ENCODE measurements around the gene KCTD16.

KCTD16 gene

GRCh38 chr5:144453753-144454152 lies 283.1 kb downstream of the KCTD16 start:
- Mint-ChIP-seq H3K9me3 (no peaks in the 10 kb centered on the region), H3K27me3 (no peaks in the 10 kb centered on the region), H3K27ac (ENCODE audit: low read depth) (no peak overlapping the region), H3K4me3 (no peak overlapping the region), H3K36me3 (ENCODE audit: insufficient read depth) (no peaks in the 10 kb centered on the region), H3K4me1 (no peaks in the 10 kb centered on the region)
- ATAC-seq (replicated peaks; ENCODE audit: extremely low read depth, poor library complexity, severe bottlenecking) = no peak
- DNase-seq (ENCODE audit: low spot score in 2 of 2) = no peak

DNA sequence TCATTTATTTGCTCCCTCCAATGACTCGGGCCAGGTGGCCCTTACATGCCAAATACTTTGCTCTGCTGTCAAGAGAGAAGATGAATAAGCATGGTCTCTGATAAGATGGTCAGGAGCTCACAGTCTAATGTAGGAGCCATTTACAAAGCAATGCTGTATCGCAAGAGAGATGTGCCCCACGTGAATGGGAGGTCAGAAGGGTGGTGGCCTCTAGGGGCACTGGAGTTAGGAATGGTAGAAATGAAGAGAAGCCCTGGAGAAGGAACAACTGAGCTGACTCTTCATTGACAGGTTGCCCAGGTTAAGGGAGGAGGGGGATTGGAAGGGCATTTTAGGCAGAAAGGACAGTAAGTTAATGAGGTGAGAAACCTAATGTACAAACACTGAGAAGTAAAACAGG lies 286.5 kb downstream of the KCTD16 start:
- peaks cover 8% of the 10 kb centered on the region for H3K9me3 Mint-ChIP-seq
- no peaks in the 10 kb centered on the region for H3K27me3 Mint-ChIP-seq
- no peak overlapping the region for H3K4me3 Mint-ChIP-seq
- no peaks in the 10 kb centered on the region for H3K4me1 Mint-ChIP-seq
- H3K36me3 Mint-ChIP-seq (ENCODE audit: insufficient read depth) = no peaks in the 10 kb centered on the region
- no peak for ATAC-seq (replicated peaks; ENCODE audit: extremely low read depth, poor library complexity, severe bottlenecking)
- DNase-seq (ENCODE audit: low spot score in 2 of 2) = no peak
- H3K27ac Mint-ChIP-seq (ENCODE audit: low read depth) = no peak overlapping the region

DNA sequence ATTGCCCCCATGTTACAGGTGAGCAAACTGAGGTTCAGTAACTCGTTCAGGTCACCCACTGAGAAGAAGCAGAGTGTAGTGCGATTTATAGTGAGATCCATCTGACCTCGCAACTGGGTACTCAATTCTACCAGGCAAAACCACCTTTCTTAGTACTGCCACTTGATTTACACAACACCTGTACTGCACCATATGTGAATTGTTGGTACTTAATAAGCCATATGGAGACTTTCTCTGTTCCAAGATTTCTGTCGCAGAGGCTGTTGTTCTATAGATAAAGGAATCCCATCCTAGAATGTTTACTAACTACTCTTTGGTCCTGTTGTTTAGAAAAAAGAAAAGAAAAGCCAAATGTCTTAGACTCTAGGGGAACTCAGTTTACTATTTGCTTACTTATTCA lies 287.5 kb downstream of the KCTD16 start:
- Mint-ChIP-seq H3K36me3 (ENCODE audit: insufficient read depth) (no peaks in the 10 kb centered on the region), H3K9me3 (peaks cover 9% of the 10 kb centered on the region), H3K4me3 (no peak overlapping the region), H3K27ac (ENCODE audit: low read depth) (no peak overlapping the region), H3K4me1 (no peaks in the 10 kb centered on the region), H3K27me3 (no peaks in the 10 kb centered on the region)
- ATAC-seq (replicated peaks; ENCODE audit: extremely low read depth, poor library complexity, severe bottlenecking) (no peak), DNase-seq (ENCODE audit: low spot score in 2 of 2) (no peak)

DNA sequence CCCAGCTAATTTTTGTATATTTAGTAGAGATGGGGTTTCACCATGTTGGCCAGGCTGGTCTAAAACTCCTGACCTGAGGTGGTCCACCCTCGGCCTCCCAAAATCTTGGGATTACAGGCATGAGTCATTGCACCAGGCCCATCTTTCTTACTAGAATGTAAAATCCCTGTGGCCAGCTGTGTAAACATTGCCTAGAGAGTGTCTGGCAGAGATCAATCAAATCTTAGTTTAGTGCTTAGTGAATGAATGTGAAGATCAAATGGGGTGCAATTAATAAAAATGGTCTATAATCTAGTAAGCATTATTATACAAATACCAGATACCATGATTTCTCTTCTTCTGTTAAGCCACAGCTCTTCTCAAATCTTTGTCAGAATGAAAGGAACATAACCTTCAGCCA lies 289.9 kb downstream of the KCTD16 start:
- H3K4me1 Mint-ChIP-seq = no peaks in the 10 kb centered on the region
- H3K27me3 Mint-ChIP-seq = no peaks in the 10 kb centered on the region
- H3K4me3 Mint-ChIP-seq = no peak overlapping the region
- H3K9me3 Mint-ChIP-seq = peaks cover 20% of the 10 kb centered on the region
- DNase-seq (ENCODE audit: low spot score in 2 of 2) (no peak), ATAC-seq (replicated peaks; ENCODE audit: extremely low read depth, poor library complexity, severe bottlenecking) (no peak)
- no peaks in the 10 kb centered on the region for H3K36me3 Mint-ChIP-seq (ENCODE audit: insufficient read depth)
- no peak overlapping the region for H3K27ac Mint-ChIP-seq (ENCODE audit: low read depth)

GRCh38 chr5:144462577-144462976 lies 291.9 kb downstream of the KCTD16 start:
- Mint-ChIP-seq H3K27ac (ENCODE audit: low read depth) (no peak overlapping the region), H3K27me3 (no peaks in the 10 kb centered on the region), H3K36me3 (ENCODE audit: insufficient read depth) (no peaks in the 10 kb centered on the region), H3K4me1 (no peaks in the 10 kb centered on the region), H3K9me3 (peaks cover 20% of the 10 kb centered on the region), H3K4me3 (no peak overlapping the region)
- DNase-seq (ENCODE audit: low spot score in 2 of 2) = no peak
- no peak for ATAC-seq (replicated peaks; ENCODE audit: extremely low read depth, poor library complexity, severe bottlenecking)

DNA sequence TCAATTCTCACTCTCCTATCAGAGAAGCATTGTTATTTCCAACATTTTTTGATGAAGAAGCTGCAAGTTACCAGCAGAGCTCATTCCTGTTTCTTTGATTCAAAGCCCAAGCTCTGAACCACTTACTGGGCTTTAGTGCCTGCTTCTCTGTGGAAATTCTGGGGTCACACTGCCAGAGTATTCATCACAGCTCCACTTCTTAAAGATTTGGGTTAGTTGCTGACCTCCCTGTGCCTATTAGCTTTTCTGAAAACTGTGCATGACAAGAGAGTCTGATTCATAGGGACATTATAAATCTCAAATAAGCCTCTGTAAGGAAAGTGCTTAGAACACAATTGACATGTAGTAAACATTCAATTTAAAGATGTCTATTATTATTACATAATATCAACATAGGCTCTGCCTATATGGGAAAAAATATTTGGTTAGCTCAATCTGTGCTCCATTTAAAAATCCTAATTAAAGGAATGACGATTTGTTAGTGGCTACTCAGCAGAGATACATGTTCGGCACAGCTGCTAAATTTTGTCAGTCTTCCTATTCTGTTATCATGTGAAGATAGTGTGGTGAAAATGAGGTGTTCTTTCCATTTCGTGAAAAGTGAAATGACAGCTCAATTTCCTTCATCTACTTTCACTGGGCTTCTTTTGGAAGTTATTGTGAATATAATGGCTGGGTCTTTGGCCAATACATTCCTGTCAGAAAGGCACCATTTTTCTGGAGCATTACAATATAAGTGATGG lies 293.0 kb downstream of the KCTD16 start:
- Mint-ChIP-seq H3K4me3 (no peak overlapping the region), H3K27me3 (no peaks in the 10 kb centered on the region), H3K36me3 (ENCODE audit: insufficient read depth) (no peaks in the 10 kb centered on the region), H3K9me3 (peaks cover 20% of the 10 kb centered on the region), H3K4me1 (no peaks in the 10 kb centered on the region), H3K27ac (ENCODE audit: low read depth) (no peak overlapping the region)
- no peak for DNase-seq (ENCODE audit: low spot score in 2 of 2)
- ATAC-seq (replicated peaks; ENCODE audit: extremely low read depth, poor library complexity, severe bottlenecking) = no peak

DNA sequence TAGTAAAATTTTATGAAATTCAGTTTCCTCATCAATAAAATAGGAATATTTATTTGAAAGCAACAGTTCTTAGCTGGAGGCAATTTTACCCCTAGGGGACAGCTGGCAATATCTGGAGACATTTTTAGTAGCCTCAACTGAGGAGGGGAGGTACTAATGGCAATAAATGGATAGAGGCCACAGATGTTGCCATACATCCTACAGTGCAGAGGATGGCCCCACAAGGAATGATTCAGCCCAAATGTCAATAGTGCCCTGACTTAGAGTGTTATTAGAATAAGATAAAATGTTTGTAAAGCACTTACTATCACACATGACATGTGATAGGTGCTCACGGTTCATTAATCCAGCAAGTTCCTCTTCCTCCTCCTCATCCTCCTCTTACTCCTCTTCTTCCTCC lies 293.6 kb downstream of the KCTD16 start:
- H3K27me3 Mint-ChIP-seq = no peaks in the 10 kb centered on the region
- DNase-seq (ENCODE audit: low spot score in 2 of 2) (no peak), ATAC-seq (replicated peaks; ENCODE audit: extremely low read depth, poor library complexity, severe bottlenecking) (no peak)
- H3K36me3 Mint-ChIP-seq (ENCODE audit: insufficient read depth) = no peaks in the 10 kb centered on the region
- no peaks in the 10 kb centered on the region for H3K4me1 Mint-ChIP-seq
- no peak overlapping the region for H3K27ac Mint-ChIP-seq (ENCODE audit: low read depth)
- peaks cover 20% of the 10 kb centered on the region for H3K9me3 Mint-ChIP-seq
- no peak overlapping the region for H3K4me3 Mint-ChIP-seq

DNA sequence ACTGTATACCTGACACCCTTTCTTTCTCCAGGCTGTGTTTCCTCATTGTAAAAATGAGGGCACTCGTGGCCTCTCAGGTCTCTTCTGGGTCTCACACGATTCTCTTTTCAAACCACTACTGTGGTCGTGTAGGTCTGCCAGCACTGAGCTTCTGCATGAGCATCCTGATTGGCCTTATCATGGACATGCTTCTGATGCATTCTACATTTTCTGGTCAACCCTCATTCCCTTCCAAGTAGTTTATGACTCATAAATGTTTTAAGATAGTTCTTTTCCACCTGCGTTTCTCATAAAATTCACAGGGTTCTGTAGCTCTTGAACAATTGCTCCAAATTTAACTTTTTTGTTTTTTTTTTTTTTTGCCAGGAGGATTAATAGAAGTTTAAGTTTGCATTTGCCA lies 294.8 kb downstream of the KCTD16 start:
- H3K4me1 Mint-ChIP-seq = no peaks in the 10 kb centered on the region
- no peaks in the 10 kb centered on the region for H3K36me3 Mint-ChIP-seq (ENCODE audit: insufficient read depth)
- no peak for DNase-seq (ENCODE audit: low spot score in 2 of 2)
- ATAC-seq (replicated peaks; ENCODE audit: extremely low read depth, poor library complexity, severe bottlenecking) = no peak
- no peak overlapping the region for H3K4me3 Mint-ChIP-seq
- H3K27ac Mint-ChIP-seq (ENCODE audit: low read depth) = no peak overlapping the region
- no peaks in the 10 kb centered on the region for H3K27me3 Mint-ChIP-seq
- peaks cover 20% of the 10 kb centered on the region for H3K9me3 Mint-ChIP-seq

- Mint-ChIP-seq H3K27ac (ENCODE audit: low read depth) (no peak overlapping the region), H3K27me3 (no peaks in the 10 kb centered on the region), H3K36me3 (ENCODE audit: insufficient read depth) (no peaks in the 10 kb centered on the region), H3K4me1 (no peaks in the 10 kb centered on the region), H3K9me3 (peaks cover 11% of the 10 kb centered on the region), H3K4me3 (no peak overlapping the region)
- no peak for DNase-seq (ENCODE audit: low spot score in 2 of 2)
- no peak for ATAC-seq (replicated peaks; ENCODE audit: extremely low read depth, poor library complexity, severe bottlenecking)
Measured at GRCh38 chr5:144467792-144468191, 297.1 kb downstream of the KCTD16 start.

- H3K4me3 Mint-ChIP-seq = no peak overlapping the region
- H3K27ac Mint-ChIP-seq (ENCODE audit: low read depth) = no peak overlapping the region
- no peaks in the 10 kb centered on the region for H3K36me3 Mint-ChIP-seq (ENCODE audit: insufficient read depth)
- no peaks in the 10 kb centered on the region for H3K4me1 Mint-ChIP-seq
- H3K27me3 Mint-ChIP-seq = no peaks in the 10 kb centered on the region
- peaks cover 11% of the 10 kb centered on the region for H3K9me3 Mint-ChIP-seq
- no peak for ATAC-seq (replicated peaks; ENCODE audit: extremely low read depth, poor library complexity, severe bottlenecking)
- DNase-seq (ENCODE audit: low spot score in 2 of 2) = no peak
Measured at GRCh38 chr5:144468571-144468970, 297.9 kb downstream of the KCTD16 start.

DNA sequence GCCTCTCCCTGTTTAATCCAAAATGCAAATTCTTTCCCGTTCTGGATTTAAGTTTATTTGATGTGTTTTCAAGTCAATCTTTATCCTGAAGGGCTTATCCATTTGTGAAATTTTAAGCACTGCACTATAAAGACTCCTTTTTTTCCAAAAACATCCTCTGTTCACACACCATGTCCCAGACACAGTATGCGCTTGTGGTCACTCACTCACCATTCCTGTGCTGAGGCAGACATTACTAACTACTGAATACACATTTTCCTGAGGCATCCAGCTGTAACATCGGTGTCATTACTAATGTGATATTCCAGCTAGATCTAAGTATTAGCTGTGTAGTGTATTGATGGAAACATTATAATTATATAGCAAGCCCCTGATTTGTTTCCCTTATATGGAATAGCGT lies 298.4 kb downstream of the KCTD16 start:
- Mint-ChIP-seq H3K27ac (ENCODE audit: low read depth) (no peak overlapping the region), H3K9me3 (peaks cover 11% of the 10 kb centered on the region), H3K27me3 (no peaks in the 10 kb centered on the region), H3K4me1 (no peaks in the 10 kb centered on the region), H3K4me3 (no peak overlapping the region), H3K36me3 (ENCODE audit: insufficient read depth) (no peaks in the 10 kb centered on the region)
- ATAC-seq (replicated peaks; ENCODE audit: extremely low read depth, poor library complexity, severe bottlenecking) (no peak), DNase-seq (ENCODE audit: low spot score in 2 of 2) (no peak)

DNA sequence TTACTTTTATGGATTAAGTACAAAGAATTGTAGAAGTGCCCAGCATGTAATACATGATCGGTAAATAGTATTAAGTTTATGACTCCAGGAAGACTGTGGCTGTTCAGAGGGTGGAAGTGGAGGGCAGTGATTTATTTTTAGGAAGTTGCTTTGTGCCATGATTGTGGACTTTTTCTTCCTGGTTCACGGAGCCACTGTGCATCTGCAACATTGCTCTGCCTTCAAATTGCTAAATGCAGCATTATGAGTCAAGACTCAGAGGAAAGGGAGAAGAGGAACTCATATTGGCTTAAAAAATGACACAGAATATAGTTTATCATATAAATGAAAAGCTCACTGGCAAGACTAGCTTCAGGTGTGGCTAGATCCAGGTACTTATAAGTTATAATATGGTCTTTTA lies 301.5 kb downstream of the KCTD16 start:
- ATAC-seq (replicated peaks; ENCODE audit: extremely low read depth, poor library complexity, severe bottlenecking) (no peak), DNase-seq (ENCODE audit: low spot score in 2 of 2) (no peak)
- Mint-ChIP-seq H3K9me3 (no peaks in the 10 kb centered on the region), H3K27ac (ENCODE audit: low read depth) (no peak overlapping the region), H3K4me1 (no peaks in the 10 kb centered on the region), H3K27me3 (no peaks in the 10 kb centered on the region), H3K4me3 (no peak overlapping the region), H3K36me3 (ENCODE audit: insufficient read depth) (no peaks in the 10 kb centered on the region)

DNA sequence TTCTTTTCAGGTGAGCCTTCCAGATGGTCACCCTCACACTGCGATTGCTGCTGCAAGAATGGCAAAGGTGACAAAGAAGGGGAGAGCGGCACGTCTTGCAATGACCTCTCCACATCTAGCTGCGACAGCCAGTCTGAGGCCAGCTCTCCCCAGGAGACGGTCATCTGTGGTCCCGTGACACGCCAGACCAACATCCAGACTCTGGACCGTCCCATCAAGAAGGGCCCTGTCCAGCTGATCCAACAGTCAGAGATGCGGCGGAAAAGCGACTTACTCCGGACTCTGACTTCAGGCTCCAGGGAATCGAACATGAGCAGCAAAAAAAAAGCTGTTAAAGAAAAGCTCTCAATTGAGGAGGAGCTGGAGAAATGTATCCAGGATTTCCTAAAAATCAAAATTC lies 303.0 kb downstream of the KCTD16 start:
- H3K9me3 Mint-ChIP-seq = no peaks in the 10 kb centered on the region
- no peaks in the 10 kb centered on the region for H3K4me1 Mint-ChIP-seq
- no peaks in the 10 kb centered on the region for H3K27me3 Mint-ChIP-seq
- ATAC-seq (replicated peaks; ENCODE audit: extremely low read depth, poor library complexity, severe bottlenecking) (no peak), DNase-seq (ENCODE audit: low spot score in 2 of 2) (no peak)
- no peak overlapping the region for H3K4me3 Mint-ChIP-seq
- H3K36me3 Mint-ChIP-seq (ENCODE audit: insufficient read depth) = no peaks in the 10 kb centered on the region
- H3K27ac Mint-ChIP-seq (ENCODE audit: low read depth) = no peak overlapping the region
